HG03439 (cell line): ENCODE results near the gene PRAC2.

Experiments used
- ATAC-seq: cut with Tn5 transposase; IDR thresholded peaks from one replicate; pipeline ENCODE4 v1.9.1; 2021; ENCODE audit warnings: mild to moderate bottlenecking, moderate library complexity; ENCODE audit not compliant: unreplicated experiment

PRAC2 gene

DNA sequence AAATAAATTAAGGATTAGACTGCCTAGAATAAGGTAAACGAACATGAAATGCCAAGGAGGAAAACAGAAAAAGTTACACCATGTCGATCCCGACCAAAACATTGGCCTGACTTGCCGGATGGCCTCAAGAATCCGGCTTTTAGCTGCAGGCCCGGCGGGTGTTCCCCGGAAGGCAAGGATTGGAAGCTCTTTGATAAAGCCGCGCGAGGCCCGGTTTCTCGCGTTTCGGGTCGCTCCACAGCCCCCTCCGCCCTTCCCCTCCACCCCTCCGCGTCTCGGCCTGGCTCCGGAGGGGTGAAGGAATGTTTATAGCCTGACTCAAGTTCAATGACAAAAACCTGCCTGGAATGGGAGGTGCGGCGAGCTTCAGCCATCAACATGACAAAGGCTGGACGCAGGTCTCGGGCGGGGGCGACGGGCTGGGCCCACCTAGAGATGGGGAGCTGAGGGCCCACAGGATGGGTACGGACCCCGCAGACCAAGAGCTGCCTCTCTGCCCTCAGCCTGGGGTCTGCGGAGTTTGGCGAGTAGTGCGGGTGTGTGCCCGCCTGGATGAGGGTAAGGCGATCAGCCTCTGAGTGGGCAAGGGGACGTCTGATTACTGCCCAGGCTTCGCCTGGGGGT is 3.2 kb upstream of the PRAC2 start:
- ATAC-seq = no peak

DNA sequence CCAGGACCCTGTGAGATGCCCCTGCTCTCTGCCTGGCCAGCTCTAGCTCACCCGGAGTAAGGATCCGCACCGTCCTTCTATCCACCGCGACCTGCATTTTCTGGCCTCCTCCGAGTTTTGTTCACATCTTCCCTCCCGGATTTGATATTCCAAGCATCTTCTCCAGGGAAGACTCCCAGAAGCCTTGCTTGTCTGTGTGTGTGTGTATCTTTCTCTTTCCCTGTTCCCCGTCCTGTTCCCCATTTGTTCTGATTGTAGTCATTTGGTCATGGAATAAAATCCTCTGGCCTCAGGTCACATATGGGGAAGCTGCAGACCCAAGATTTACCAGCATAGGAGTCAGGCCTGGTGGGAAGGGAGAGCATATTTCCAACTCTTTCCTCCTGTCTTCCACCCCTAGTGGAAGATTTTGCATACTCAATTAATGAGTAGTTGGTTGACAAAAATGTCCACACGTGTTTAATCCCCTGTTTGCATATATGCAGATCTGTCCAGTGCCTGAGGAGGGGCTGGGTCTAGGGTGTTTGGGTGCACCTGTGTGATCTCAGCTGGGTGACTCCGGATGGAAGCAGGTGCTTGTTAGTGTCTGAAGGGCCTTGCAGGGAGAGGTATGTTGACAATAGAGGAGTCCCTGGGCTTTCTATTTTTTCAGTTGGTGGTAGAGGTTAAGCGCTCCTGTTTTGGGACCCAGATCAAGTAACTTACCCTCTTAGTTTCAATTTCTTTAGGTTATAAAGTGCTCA is 2.5 kb upstream of the PRAC2 start:
- ATAC-seq = no peak

DNA sequence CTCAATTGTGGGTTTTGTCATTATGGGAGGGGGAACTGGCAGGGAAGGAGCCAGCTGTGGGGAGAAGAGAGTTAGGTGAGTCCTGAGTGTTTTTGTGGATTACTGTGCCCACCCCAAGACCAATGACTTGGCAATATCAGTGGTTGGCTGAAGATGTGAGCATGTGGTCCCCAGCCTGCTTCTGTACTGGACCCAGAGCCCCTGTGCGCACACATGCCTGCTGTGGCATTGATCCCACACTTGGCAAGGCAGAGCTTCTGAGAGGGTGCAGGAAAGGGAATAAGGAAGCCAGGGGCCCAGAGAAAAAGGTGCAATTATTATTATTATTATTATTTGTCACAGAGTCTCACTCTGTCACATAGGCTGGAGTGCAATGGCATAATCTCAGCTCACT is 2.0 kb upstream of the PRAC2 start:
- no peak for ATAC-seq

DNA sequence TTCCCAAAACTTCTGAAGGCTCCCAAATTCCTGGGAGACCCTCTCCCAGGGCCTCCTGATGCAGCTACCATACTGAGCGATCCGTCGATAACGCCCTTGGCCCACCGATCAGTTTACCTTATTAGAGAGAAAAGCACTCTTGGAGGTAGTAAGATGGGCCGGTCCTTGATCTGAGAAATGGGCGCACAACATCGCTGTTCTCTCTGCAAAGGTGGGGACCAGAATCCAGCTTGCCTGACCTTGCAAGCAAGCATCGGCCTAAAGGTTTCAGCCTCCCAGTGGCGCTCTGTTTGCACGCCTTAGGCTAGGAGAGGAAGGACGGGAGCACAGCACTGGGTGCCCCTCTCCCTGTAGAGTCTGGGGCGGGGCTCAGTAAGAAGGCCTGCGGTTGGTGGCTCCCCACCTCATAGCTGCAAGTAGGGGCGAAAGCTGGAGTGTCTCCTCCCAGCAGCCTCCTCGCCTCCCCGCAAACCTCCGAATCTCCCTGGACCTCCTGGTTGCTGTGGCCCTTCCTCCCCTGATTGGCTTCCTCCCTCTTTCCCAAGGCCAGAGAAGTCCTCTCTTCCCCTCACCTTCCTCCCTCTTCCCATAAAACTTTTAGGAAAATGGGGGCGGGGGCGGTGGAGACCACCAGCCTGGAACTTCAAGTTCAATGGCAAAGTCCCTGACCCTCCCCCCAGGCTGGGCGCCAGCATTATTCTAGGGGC is 631 bp upstream of the PRAC2 start, which contains the start of gene PRAC1:
PRAC1 (minus strand) TSS at position 318 of the 707 bp plus-strand sequence; CDS start at position 192, 126 bp downstream.
- no peak for ATAC-seq

DNA sequence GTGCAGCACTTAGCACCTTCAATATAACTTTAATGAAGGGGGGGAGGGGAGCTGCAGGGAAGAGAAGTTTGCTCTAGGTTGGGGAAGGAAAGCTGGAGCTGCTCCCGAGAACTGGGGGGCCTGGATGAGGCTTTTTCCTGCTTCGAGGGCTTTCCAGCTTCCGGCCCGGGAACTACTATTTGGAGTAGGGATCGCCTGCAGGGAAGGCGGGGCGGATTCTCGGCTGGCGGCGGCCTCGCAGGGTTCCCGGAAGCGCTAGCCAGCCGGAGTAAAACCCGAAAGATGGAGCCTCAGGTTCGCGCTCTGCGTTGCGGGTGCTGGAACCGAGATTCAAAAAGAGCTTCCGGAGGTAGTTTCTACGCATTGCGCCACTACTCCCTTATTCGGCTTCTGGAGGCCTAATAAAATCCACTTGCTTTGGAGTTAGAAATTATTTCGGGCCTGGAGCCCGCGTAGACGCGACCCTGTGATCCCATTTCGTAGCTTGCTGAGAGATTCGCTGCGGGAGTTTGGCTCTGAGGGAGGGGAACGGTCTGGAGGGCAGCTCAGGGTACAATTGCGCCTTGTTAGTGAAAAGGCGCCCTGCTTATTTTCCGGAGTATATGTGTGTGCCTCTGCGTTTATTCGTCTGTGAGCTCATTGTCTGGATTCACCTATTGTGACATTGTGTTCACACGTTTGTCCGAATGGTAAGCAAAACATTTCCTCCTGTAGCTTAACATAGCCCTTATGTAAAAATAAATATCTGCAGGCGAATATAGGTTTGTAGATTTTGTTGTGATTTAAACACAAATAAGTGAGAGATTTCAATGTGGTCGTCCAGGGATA is 652 bp downstream of the PRAC2 start:
- ATAC-seq = no peak

DNA sequence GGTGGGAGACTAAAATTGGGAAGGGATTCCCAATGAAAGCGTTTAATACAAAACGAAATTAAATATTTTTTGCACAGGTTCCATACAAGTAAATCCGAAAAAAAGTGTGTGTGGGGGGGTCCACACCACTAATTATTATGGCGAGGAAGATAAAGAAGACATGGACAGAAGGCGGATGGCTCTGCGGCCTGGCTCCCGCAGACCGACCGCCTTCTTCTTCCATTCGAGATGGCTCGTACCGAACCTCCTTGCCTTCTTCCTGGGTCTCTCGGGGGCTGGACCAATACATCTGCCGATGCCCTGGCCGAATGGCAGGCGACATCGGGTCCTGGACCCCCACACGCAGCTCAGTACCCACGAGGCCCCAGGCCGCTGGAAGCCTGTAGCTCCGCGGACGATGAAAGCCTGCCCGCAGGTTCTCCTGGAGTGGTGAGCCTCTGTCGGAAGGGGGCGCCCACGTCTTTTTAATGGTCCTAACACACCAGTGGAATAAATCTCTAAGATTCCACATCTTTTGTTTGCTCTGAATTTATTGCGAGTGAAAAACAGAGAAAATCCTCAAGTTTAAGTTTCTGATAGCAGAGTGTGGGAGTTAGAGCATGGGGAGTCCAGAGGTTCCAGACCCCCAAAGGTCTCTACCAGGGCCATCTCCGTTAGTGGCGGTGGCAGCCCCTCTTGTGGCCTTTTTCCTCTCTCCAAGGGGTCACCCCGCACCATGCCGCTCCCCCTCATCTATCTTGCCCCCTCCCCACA is 1.4 kb downstream of the PRAC2 start:
- no peak for ATAC-seq

DNA sequence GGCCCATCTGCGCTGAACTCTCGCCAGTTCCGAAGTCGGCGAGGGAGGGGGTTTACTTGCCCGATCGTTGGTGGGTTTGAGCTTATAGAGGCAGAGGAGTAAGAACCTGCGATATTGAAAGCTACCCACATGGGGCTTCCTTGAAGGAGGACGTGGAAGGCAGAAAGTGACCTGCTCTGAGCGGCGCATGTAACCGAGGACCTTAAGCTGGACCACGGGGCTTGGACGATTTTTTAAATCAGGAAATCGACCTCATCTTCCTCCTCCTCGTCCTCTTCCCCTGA is 2.0 kb downstream of the PRAC2 start:
- ATAC-seq = no peak

DNA sequence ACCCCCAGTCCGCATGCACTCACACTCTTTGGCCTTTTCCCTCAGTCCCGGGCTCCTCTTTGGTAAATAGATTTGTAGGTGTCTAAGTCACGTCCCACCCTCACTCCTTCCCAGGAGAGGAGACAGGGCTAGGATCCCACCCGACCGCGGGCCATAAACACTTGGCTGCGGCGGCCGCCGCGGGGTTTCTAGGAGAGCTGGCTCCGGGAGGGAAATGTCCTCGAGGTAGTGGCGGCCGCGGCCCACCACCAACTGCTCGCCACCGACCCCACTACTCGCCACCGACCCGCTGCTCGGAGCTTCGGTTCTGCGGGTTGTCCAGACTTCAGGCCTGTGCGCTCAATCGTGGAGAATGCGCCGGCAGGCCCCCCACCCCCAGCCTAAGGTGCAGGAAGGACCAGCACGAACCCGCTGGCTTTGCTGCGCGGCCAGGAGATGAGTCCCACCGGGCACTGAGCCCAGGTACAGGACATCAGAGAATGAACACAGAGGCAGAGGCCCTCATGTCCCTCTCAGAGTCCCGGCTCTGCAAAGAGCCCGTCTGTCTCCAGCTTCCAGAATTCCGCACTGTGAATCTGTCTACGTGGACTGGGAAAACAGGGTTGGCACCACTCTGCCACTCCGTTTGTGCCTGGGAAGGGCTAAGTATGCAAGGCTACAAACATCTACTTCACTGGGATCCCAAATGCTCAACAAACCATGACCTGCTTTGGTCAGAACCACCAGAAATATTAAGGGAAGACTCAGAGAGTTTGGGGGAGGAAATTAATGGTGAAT is 2.5 kb downstream of the PRAC2 start:
- no peak for ATAC-seq

DNA sequence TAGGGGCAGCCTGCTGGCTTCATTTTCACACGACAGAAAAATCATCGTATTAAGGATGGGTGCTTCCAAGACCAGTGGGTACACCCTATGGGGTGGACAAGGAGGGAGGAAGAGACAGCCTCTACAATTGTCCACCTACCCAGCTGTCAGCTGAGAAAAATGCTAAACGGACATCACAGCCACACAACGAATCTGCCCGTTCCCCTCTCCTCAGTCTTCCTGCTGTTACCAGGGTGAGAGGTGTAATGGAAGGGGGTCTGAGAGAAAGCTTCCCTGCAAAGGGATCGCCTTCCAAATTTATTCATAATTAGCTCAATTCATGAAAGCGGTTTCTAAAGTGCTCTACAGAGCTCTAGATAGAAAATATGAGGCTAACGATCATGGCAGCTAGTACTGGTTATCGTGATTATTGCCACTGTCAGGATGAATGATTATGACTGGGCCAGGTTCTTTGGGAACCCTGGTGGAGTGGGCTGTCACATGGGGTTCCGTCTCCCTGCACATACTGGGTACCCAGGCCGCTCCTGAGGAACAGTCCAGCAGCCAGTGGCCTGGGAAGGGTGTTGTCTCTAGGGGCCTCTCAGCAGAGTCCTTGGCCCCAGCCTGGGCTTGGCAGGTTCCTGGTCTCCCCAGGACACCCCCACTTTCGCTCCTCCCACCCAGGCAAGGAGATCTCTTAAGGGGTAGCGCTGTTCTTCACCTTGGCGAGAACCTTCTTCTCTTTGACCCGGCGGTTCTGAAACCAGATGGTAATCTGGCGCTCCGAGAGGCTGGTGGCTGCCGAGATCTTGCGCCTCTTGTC is 3.3 kb downstream of the PRAC2 start:
- ATAC-seq = no peak

DNA sequence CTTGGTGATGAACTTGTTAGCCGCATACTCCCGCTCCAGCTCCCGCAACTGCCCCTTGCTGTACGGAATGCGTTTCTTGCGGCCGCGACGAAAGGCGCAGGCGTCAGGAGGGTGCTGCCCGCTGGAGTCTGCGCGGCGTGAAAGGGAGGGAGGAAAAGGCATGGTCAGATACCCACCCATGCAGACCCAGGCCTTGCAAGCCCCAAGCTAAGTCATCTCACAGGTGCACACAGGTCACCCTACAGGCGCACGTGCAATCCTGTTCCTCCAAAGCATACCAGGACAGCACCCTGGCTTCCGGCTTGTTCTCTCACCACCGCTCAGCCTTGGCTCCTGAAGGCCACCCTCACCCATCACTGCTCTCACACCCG is 3.9 kb downstream of the PRAC2 start:
- ATAC-seq = no peak

DNA sequence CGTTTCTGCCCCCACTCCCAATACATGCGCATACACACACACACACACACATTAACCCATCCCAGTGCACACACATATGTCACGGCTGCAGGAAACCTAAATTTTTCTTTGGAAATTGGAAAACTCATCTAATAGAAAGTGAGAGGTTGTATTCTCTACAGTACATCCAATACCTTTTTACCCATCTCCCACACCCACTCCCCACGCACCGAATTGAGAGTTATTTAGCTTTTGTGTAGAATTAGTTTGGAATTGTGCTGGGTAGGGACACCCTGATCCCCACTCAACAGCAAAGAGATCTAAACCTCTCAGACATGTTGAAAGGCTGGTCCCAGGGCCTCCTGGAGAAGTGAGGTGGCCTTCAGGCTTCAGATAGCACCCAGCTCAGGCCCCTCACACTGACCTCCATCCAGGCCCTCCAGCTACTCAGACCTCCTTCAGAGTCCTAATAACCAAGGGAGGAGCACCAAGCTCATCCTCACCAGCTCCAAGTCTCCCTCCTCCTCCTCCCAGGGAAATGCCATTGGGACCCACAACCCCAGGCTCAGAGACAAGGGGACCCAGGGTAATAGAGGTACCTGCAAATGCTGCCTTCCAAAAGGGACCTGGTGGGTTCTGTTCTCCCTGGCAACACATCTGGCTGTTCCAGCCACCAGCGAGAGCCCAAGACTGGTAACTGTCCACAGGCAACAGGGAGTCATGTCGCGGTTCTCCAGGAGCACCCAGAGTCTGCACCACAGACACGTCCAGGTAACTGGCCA is 4.6 kb downstream of the PRAC2 start:
- no peak for ATAC-seq

DNA sequence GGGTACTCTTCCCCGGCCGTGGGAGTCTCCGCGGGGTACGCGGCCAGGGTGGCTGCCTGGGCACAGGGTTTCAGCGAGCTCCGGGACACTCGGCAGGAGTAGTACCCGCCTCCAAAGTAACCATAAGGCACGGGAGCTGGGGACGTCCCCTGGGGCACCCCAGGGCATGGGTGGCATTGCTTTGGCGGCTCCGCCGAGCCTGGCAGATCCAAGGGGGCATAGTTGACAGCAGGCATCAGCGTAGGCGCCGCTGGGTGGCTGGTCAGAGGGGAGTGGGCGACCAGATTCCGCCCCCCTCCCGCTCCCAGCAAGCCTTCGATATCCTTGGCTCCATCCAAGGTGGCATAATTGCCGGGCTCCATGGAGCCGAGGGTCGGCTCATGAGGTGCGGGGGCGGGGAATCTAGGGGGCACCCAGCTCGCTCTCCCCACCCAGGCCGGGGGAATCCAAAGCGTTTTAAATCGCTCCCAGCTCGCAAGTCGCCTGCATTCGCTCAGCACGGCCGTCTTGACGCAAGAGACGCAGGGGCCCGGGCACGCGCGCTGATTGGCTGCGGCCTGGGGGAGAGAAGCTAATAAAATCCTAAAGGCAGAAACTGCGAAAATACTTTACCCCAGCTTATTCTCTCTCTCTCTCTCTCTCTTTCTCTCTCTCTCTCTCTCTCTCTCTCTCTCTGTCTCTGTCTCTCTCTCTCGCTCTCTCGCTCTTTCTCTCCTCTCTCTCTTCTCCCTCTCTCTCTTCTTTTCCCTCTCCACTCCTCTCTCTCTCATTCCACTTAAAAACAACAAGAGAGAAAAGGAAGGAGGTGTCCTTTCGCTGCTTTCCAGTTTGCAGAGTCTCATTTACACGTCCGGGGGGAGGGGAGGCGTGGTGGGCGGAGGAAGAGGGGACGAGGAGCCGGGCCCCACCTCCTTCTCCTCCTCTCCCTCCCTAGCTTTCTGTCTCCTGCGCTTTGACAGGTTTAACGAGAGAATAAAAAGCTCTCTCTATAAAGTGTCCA is 5.5 kb downstream of the PRAC2 start, which contains the start of gene HOXB13:
HOXB13 (minus strand) TSS at position 519 of the 1,000 bp plus-strand sequence; CDS start at position 362, 157 bp downstream.
- ATAC-seq = no peak

DNA sequence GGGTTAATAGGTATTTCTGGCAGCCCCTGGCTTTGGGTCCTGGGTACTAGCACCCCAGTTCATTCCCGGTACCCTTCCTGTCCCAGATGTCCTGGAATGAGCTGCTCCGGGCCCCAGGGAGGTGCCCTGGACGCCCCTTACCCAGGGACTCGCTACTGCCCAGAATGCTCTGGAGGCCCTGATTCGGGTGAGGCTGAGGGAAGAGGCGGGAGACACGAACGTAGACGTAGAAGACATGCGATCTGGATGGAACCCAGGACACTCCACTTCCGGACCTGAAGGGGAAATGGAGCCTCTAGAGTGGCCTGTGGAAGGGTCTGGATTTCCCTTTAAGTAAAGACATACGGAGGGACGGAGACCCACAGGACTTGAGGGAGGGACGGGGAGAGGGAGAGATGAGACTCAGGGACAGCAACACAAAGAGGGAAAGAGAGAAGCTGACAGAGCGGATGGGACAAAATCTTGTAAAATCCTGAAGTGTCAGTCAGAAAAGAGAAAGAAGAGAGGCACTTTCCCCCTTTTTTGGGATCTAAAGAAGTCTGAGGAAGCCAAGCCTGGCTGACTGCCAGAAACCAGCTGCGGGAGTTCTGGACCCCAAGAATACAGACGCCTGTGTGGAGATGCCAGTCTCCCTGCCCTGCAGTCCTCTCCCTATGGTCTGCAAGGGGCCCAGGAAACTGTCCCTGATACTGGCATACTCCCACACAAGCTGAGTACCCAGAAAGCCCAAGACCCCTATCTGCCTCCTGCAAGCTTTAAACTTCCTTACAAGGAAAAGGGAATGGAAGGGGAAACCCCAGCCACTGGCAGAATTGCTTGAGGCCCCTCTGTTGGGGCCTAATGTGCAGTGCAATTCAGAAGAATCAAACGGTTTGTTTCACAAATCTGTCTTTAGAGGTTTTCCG is 6.6 kb downstream of the PRAC2 start:
- ATAC-seq = no peak

DNA sequence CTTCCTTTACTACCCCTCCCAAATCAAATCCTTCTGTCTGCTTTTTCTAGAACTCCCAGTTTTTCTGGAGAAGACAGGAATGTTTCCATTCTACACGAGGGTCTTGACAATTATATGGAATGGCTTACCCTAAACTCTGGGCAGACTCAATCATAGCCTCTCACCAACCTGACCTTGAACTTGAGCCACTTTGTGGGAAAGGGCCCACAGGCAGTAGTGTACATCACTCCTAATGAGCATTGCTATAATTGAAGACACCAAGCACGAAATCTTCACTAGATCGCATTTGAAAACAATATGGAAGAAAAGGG is 7.2 kb downstream of the PRAC2 start:
- ATAC-seq = no peak

DNA sequence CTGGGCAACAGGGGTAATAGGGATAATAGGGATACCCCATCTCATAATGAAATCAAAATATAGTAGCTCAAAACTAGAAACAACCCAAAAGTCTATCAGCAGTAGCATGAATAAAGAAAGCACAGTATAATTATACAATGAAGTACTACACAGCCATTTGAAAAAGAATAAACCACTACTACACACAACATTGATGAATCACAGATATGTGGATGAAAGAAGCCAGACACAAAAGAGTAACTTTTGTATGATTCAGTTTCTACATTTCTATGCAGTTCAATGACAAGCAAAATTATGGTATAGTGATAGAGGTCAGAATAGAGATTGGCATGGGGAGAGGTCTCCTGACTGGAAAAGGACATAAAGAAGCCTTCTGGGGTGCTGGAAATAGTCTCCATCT is 8.4 kb downstream of the PRAC2 start:
- ATAC-seq = no peak
